Gastrocnemius medialis (tissue), 4 donors: Measurements from ENCODE around the gene HOXB5. TPM values are rescaled to one million over a fixed set of nuclear protein-coding genes. Genes with fewer than 3 reads are reported as not detected.

Experiments
- ATAC-seq, 2 donors: fragments of 150-250 bp; one replicate each; pipeline ENCODE4 v1.9.1; 2016
- DNase-seq, 2 donors: peaks; one replicate each; pipeline ENCODE4 v3.0.0-alpha.2; 2019
- H3K27ac ChIP-seq, 4 donors: fragments of 200-600 bp; sonication (generic); 1 replicate in 1 of 4; 2 replicates in 3 of 4; pipeline ENCODE4 v1.5.1; 2016 to 2018; ENCODE audit warnings: mild to moderate bottlenecking in 2 of 4, moderate library complexity in 1 of 4
- H3K27me3 ChIP-seq, 3 donors: fragments of 200-600 bp; sonication (generic) in 2 of 3; 1 replicate in 1 of 3; 2 replicates in 2 of 3; pipeline versions ENCODE4 v1.5.1 to v1.6.0; 2016 to 2019; ENCODE audit warnings: mild to moderate bottlenecking in 1 of 3, moderate library complexity in 1 of 3
- H3K36me3 ChIP-seq, 2 donors: fragments of 200-600 bp; sonication (generic) in 1 of 2; one replicate each; pipeline ENCODE4 v1.5.1; 2017 to 2018
- H3K4me1 ChIP-seq, 2 donors: fragments of 200-600 bp; sonication (generic) in 1 of 2; one replicate each; pipeline ENCODE4 v1.5.1; 2016 to 2017; ENCODE audit warnings: mild to moderate bottlenecking in 2 of 2
- H3K4me3 ChIP-seq, 4 donors: fragments of 200-600 bp; sonication (generic) in 3 of 4; 1 replicate in 1 of 4; 2 replicates in 3 of 4; pipeline ENCODE4 v1.5.1; 2016 to 2019; ENCODE audit warnings: mild to moderate bottlenecking in 2 of 4
- H3K9me3 ChIP-seq, 3 donors: fragments of 200-600 bp; sonication (generic) in 2 of 3; 1 replicate in 1 of 3; 2 replicates in 2 of 3; pipeline ENCODE4 v1.5.1; 2016 to 2019
- CTCF ChIP-seq, 5 experiments: fragments of 450-650 bp in 3 of 5; fragments of 200-600 bp in 2 of 5; sonication (generic) in 2 of 5; IDR thresholded peaks in 4 of 5; conservative IDR thresholded peaks in 1 of 5; 1 replicate in 4 of 5; 2 replicates in 1 of 5; pipeline ENCODE4 v1.5.1; 2016 to 2019; ENCODE audit warnings: antibody characterized with exemption in 5 of 5, mild to moderate bottlenecking in 3 of 5, moderate library complexity in 3 of 5
- POLR2A ChIP-seq, 2 donors: fragments of 450-650 bp; IDR thresholded peaks; one replicate each; pipeline ENCODE4 v1.6.1; 2017; ENCODE audit warnings: antibody characterized with exemption in 2 of 2, mild to moderate bottlenecking in 2 of 2, moderate library complexity in 2 of 2
- in situ Hi-C, 4 donors: fragments of 200-750 bp; cut with MboI; loops; one replicate each; pipeline versions ENCODE4 v1.15.0 to v1.8.0; 2017; ENCODE audit warnings: low sequenced_read_pairs in 4 of 4
- intact Hi-C: fragments of 100-400 bp; cut with DNase I; formaldehyde crosslinking; loops from one replicate; pipeline ENCODE4 v1.15.1; 2023; ENCODE audit warnings: low total_unique reads
- microRNA counts, 2 donors: library from miRNA; unstranded; fragments of <30 nt; microRNA quantifications; one replicate each; lab custom pipeline; 2016
- microRNA-seq, 2 donors: library from miRNA; unstranded; fragments of <30 nt; microRNA quantifications; one replicate each; pipeline ENCODE4, GENCODE V29; 2016; ENCODE audit warnings: borderline replicate concordance in 2 of 2
- total RNA-seq, 4 donors: library from RNA; depleted of rRNA; stranded (reverse); fragments of >200 nt; gene quantifications; one replicate each; pipeline versions ENCODE4 v1.1.0 to v1.2.3, GENCODE V29; 2016

The HOXB5 gene
- total RNA-seq, 4 donors from 2014 or later = not detected

GRCh38 chr17:48542698-48543106, 50.9 kb downstream of the HOXB5 start:
- H3K27ac ChIP-seq = peak overlapping the region; percentile 80 to 94 (median 85)
- no peaks in the 10 kb centered on the region for H3K36me3 ChIP-seq
- ATAC-seq (peak; percentile 8 to 19), DNase-seq (no peak)
- peaks cover 10 to 38% of the 10 kb centered on the region in 2 donors for H3K4me1 ChIP-seq
- in situ Hi-C loops = no loop called here
- H3K27me3 ChIP-seq = peaks cover 16 to 33% (median 20%) of the 10 kb centered on the region in 3 donors
- no peaks in the 10 kb centered on the region for H3K9me3 ChIP-seq
- TF ChIP-seq POLR2A (IDR thresholded peaks at IDR 0.05) = no peak
- no peak for TF ChIP-seq CTCF (IDR thresholded peaks at IDR 0.05 in 4 of 5, conservative IDR thresholded peaks at IDR 0.05 in 1 of 5)
- H3K4me3 ChIP-seq = peak overlapping the region; percentile 59 to 76 (median 68)
- intact Hi-C loops = loop anchor here (2.0 kb wide), 1 partner anchor 36 kb away; the partner anchor contains the start of gene HOXB4

- peak in 1 of 2 donors; percentile 19 for ATAC-seq
- peaks cover 13 to 33% (median 20%) of the 10 kb centered on the region in 3 donors for H3K27me3 ChIP-seq
Observed at GRCh38 chr17:48542114-48542656, 51.4 kb downstream of the HOXB5 start.

GRCh38 chr17:48541577-48542113, 51.9 kb downstream of the HOXB5 start:
- Histone ChIP-seq H3K27me3 (peaks cover 13 to 33% (median 24%) of the 10 kb centered on the region in 3 donors), H3K27ac (peak overlapping the region; percentile 80 to 94 (median 85)), H3K4me1 (peaks cover 10 to 28% of the 10 kb centered on the region in 2 donors), H3K9me3 (no peaks in the 10 kb centered on the region), H3K36me3 (no peaks in the 10 kb centered on the region), H3K4me3 (peak overlapping the region; percentile 59 to 76 (median 68))
- TF ChIP-seq POLR2A (IDR thresholded peaks at IDR 0.05) (no peak), CTCF (IDR thresholded peaks at IDR 0.05 in 4 of 5, conservative IDR thresholded peaks at IDR 0.05 in 1 of 5) (no peak)
- DNase-seq (no peak), ATAC-seq (peak; percentile 20 to 33)
- intact Hi-C loops (loop anchor here (2.0 kb wide), 1 partner anchor 37 kb away; the partner anchor contains the start of gene HOXB4), in situ Hi-C loops (no loop called here)

More at GRCh38 chr17:48542114-48542656, 51.4 kb downstream of the HOXB5 start:
- Histone ChIP-seq H3K4me1 (peaks cover 10 to 33% of the 10 kb centered on the region in 2 donors), H3K36me3 (no peaks in the 10 kb centered on the region), H3K27ac (peak overlapping the region; percentile 80 to 94 (median 85)), H3K9me3 (no peaks in the 10 kb centered on the region), H3K4me3 (peak overlapping the region; percentile 59 to 76 (median 68))
- intact Hi-C loops (loop anchor here (2.0 kb wide), 1 partner anchor 37 kb away; the partner anchor contains the start of gene HOXB4), in situ Hi-C loops (no loop called here)
- no peak for DNase-seq
- TF ChIP-seq CTCF (IDR thresholded peaks at IDR 0.05 in 4 of 5, conservative IDR thresholded peaks at IDR 0.05 in 1 of 5) (no peak), POLR2A (IDR thresholded peaks at IDR 0.05) (no peak)

MicroRNA genes within 50 kb of the gene (microRNA counts, 767-probe panel; counts per million panel counts)
- microRNA hsa-miR-10a-5p (lab: Ali Mortazavi, UCI) = 448 to 4,337 counts per million in 2 donors

Small RNA genes lying within 50 kb of the gene (microRNA-seq; reads per million reads assigned to microRNA genes)
- gene MIR196A1 = 2.4 to 17.1 reads per million in 2 donors

Other genes with a start within 250 kb of the HOXB5 start
- gene SKAP1, start 163.6 kb downstream of the HOXB5 start, total RNA-seq = not detected
- not detected for gene HOXB1, start 62.8 kb downstream of the HOXB5 start, total RNA-seq
- gene HOXB2, start 48.7 kb downstream of the HOXB5 start, total RNA-seq = 10 to 100 TPM in 2 of 4 donors, 1 to 10 TPM in 2; 4.1 to 22.1 (median 10.4) TPM
- 1 to 10 TPM in 1 of 4 donors, under 1 TPM in 3; 0.18 to 1.8 (median 0.51) TPM for gene HOXB4, start 15.4 kb downstream of the HOXB5 start, total RNA-seq
- gene HOXB3, start 3.5 kb downstream of the HOXB5 start, total RNA-seq = 1 to 10 TPM; 1.3 to 5.5 (median 2.2) TPM
- gene HOXB6, start 11.2 kb upstream of the HOXB5 start, total RNA-seq = 1 to 10 TPM in 2 of 4 donors, under 1 TPM in 2; 0.55 to 3.0 (median 1.3) TPM
- gene HOXB7, start 17.2 kb upstream of the HOXB5 start, total RNA-seq = 1 to 10 TPM in 1 of 4 donors, under 1 TPM in 3; 0.36 to 3.0 (median 0.65) TPM
- under 1 TPM in 1 of 4 donors, not detected in 3; 0.27 TPM for gene HOXB8, start 21.5 kb upstream of the HOXB5 start, total RNA-seq
- gene HOXB9, start 32.6 kb upstream of the HOXB5 start, total RNA-seq = not detected
- gene PRAC1, start 128.7 kb upstream of the HOXB5 start, total RNA-seq = not detected
- not detected for gene PRAC2, start 129.4 kb upstream of the HOXB5 start, total RNA-seq
- gene HOXB13, start 135.0 kb upstream of the HOXB5 start, total RNA-seq = not detected
- gene TTLL6, start 223.4 kb upstream of the HOXB5 start, total RNA-seq = under 1 TPM in 2 of 4 donors, not detected in 2; 0.10 TPM
- 100 to 1,000 TPM; 104 to 237 (median 132) TPM for gene CALCOCO2, start 237.3 kb upstream of the HOXB5 start, total RNA-seq